Mammary epithelial cell (primary cell): Measurements from ENCODE around the gene BPIFB2.

Experiments used
- CTCF ChIP-seq, 2 donors: IDR thresholded peaks in 1 of 2; conservative IDR thresholded peaks in 1 of 2; 2 replicates each; pipeline ENCODE4 v1.5.1; 2011 to 2012; ENCODE audit warnings: inconsistent platforms in 2 of 2, low read length in 2 of 2, mild to moderate bottlenecking in 2 of 2, control low read depth in 1 of 2, low read depth in 1 of 2; ENCODE audit not compliant: insufficient read depth in 1 of 2; ENCODE audit errors: extremely low read depth in 1 of 2
- EZH2 ChIP-seq: IDR thresholded peaks from 2 replicates; pipeline ENCODE4 v1.6.1; 2012; ENCODE audit warnings: low read length, inconsistent platforms, borderline replicate concordance

DNA sequence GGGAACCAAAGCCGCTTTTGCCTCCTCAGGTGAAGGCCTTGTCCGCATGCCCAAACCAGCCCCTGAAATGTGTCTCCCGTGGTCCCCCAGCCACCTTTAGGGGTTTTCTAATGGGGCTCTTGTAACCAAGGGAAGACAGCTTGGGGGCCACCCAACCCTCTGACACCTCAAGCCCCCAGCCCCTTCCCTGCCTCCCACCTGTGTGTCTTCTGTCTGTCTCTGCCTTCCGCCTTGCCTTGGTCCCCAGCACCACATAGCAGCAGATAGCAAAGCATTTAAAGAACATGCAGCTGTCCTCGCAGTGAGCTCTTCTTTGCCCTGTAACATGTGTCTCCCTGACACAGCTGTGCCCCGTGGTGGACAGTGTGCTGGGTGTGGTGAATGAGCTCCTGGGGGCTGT lies 55.8 kb downstream of the BPIFB2 start:
- TF ChIP-seq CTCF (conservative IDR thresholded peaks at IDR 0.05 in 1 of 2, IDR thresholded peaks at IDR 0.05 in 1 of 2; ENCODE audit: extremely low read depth in 1 of 2, insufficient read depth in 1 of 2, low read depth in 1 of 2, low read length in 2 of 2) (no peak), EZH2 (no peak)
